GM19035 (cell line): ENCODE results near the gene RCAN1.
"Not testable (repeated sequence)": the region's sequence is repeated elsewhere in the genome, so short reads cannot be mapped to it uniquely, and the experiment has no call there.

Source experiments
- ATAC-seq: cut with Tn5 transposase; IDR thresholded peaks from one replicate; pipeline ENCODE4 v1.9.1; 2021; ENCODE audit not compliant: unreplicated experiment

RCAN1 gene

GRCh38 chr21:34519016-34519415 is 95.9 kb downstream of the RCAN1 start:
- ATAC-seq: no peak

- ATAC-seq: no peak
These were observed 96.6 kb downstream of the RCAN1 start for GRCh38 chr21:34518301-34518700.

- ATAC-seq: no peak
These were observed 97.2 kb downstream of the RCAN1 start for GRCh38 chr21:34517491-34518245.

GRCh38 chr21:34517039-34517438 is 97.9 kb downstream of the RCAN1 start:
- ATAC-seq: no peak

- no peak for ATAC-seq
These were observed 100.3 kb downstream of the RCAN1 start for GRCh38 chr21:34514576-34515115.

GRCh38 chr21:34513129-34513675 is 101.7 kb downstream of the RCAN1 start:
- no peak for ATAC-seq

GRCh38 chr21:34511787-34512455 is 103.0 kb downstream of the RCAN1 start, which contains the start of gene KCNE1:
Gene KCNE1, minus strand, starts transcription at chr21:34512210. Its CDS starts 62,576 bp downstream, at chr21:34449634.
- ATAC-seq: no peak

- no peak for ATAC-seq
These were observed 103.7 kb downstream of the RCAN1 start for GRCh38 chr21:34511181-34511580.

- ATAC-seq: no peak
These were observed 104.5 kb downstream of the RCAN1 start for GRCh38 chr21:34510148-34511142.

GRCh38 chr21:34509151-34509550 is 105.8 kb downstream of the RCAN1 start:
- ATAC-seq: no peak

GRCh38 chr21:34504595-34504994 is 110.3 kb downstream of the RCAN1 start:
- ATAC-seq: no peak

GRCh38 chr21:34502480-34503106 is 112.3 kb downstream of the RCAN1 start:
- no peak for ATAC-seq

- no peak for ATAC-seq
These were observed 113.2 kb downstream of the RCAN1 start for GRCh38 chr21:34501716-34502115.

GRCh38 chr21:34500191-34500590 is 114.7 kb downstream of the RCAN1 start:
- ATAC-seq: no peak

GRCh38 chr21:34499116-34499515 is 115.8 kb downstream of the RCAN1 start:
- no peak for ATAC-seq

GRCh38 chr21:34498623-34499022 is 116.3 kb downstream of the RCAN1 start:
- ATAC-seq: no peak

GRCh38 chr21:34483854-34484253 is 131.1 kb downstream of the RCAN1 start:
- not testable (repeated sequence) for ATAC-seq

GRCh38 chr21:34483435-34483834 is 131.5 kb downstream of the RCAN1 start:
- not testable (repeated sequence) for ATAC-seq

- ATAC-seq: not testable (repeated sequence)
These were observed 147.6 kb downstream of the RCAN1 start for GRCh38 chr21:34467333-34467732.
